Fibroblast of the conjunctiva (primary cell): ENCODE data around the gene CERS5.
A peak's percentile ranks its signal among the peaks of the same experiment; 100 is the strongest.
"Not testable (repeated sequence)": the region's sequence is repeated elsewhere in the genome, so short reads cannot be mapped to it uniquely, and the experiment has no call there.

Experiments
- DNase-seq: peaks from one replicate; pipeline ENCODE4 v3.0.0-alpha.2; 2010; ENCODE audit warnings: low read depth

The CERS5 gene

DNA sequence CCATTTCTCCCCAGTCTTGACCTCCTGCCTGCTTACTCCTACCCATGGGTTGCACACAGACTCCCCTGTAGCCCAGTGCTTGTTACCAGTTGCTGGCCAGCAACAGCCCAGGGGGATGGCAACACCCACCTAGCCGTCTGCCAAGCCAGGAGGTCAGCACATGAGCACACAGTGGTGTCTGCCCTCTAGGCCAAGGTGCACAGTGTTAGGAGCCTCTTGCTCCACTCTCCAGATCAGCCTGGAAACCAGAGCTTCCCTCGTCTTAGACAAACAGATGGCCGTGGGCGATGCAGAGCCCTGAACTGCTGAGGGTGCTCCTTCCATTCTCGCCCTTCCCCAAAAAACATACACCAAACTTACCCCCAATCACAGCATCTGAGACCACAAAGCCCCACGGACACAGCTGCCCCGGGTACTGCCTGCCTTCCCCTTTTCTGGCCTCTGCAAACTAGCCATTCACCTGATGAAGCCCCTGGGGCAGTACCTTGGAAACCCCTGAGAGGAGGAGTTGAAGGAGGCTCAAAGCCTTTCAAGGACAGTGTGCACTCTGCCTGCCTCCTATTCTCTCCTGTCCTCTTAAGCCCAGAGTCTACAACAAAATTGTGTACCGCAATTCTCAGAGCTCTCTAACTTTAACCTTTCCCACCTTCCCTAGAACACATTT, 64.4 kb downstream of the CERS5 start:
- DNase-seq = no peak

DNA sequence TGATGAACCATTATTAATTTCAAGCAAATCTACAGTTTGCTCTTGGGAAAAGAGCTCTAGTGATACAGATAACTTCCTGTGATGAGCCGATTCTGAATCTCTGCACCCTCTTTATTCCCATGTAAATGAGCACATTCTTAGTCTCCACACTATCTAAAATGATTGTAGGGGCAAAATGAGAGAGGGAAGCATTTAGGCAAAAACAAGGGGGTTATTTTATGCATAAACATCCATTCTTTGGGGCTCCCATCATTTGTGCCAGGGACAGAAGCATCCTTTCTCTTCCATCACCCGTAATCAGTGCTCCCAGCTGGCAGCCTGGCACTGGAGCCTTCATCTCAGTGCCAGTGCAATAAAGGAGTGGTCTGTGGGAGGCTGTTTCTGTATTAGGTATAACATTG, 65.0 kb downstream of the CERS5 start:
- DNase-seq = no peak

DNA sequence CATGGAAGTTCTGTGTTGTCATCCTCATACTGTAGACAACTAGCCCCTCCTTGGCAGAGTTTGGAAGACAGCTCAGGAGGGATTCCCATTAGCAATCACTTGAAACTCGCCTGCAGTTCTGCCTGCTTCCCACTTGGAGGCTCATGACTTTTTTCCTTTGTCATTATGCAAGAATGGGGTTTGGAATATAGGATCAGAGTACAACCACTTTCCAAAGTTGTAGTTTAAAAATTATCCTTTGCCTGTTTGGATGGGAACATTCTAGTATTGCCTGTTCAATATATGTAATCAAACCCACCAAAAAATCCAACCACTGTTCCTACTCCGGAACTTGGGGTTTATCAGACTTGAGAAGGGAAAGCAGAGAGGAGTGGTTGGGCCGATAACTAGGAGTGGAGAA, 65.5 kb downstream of the CERS5 start:
- peak; percentile 43 for DNase-seq

DNA sequence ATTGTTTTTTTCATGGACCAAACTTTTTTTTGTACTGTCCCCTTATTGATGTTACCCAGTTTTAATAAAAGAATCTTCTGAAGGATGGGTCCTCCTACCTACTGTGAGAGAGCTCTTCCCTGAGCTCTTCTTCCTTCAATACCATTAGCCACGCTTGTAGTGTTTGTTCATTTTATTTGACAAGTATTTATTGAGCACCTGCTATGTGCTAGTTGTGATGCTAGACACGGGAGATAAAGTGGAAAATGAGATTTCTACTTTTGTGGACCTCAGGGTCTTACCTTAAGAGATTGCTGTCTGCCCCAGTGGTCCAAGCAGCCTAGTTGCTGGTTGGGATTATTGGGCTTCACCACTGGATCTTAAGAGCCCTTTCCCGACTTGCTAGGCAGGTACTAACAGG, 66.6 kb downstream of the CERS5 start:
- no peak for DNase-seq

DNA sequence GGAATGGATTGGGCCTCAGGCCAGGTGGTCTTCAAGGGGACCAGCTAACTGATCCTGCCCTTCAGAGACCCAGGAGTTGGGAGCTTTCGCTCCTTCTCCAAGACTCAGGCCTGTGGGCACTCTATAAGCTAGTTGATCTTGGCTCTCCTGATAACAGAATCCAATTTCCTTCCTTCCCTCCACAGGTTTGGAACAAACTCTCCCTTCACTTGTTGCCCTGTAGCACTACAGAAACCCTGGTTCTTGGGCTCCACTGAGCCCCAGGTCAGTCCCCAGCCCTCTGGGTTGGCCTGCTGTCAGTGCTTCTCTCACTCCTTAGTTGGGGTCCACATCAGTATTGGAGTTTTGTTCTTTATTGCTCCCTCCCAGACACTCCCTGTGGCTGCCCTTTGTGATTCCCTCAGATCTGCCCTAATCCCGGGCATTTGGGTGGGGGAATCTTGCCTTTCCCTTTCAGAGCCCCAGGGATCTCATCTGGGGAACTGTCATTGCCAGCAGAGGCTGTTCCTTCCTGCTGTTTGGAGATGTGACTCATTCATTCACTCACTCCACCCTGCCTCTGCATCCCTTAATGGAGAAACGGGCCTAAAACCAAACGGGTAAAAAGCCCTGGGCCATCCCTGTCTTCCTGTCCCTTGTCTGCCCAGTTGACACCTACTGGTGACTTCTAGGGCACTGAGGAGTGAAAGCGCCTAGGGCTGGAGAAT, 67.7 kb downstream of the CERS5 start:
- no peak for DNase-seq

DNA sequence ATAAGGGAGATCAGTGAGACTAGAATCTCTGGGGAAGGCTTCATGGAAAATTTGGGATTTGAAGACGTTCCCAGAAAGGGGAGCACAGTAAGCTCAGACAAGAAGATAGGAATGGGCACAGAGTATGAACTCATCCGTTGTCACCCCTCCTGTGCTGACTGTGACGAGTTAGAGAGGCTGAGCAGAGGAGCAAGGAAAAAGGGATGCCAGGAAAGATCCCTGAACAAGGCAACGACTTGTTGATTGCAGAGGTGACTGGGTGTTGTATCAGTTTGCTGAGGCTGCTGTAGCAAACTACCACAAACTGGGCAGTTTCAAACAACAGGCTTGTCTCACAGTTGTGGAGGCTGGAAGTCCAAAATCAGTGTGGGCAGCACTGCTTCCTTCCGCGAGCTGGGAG, 69.2 kb downstream of the CERS5 start:
- no peak for DNase-seq

DNA sequence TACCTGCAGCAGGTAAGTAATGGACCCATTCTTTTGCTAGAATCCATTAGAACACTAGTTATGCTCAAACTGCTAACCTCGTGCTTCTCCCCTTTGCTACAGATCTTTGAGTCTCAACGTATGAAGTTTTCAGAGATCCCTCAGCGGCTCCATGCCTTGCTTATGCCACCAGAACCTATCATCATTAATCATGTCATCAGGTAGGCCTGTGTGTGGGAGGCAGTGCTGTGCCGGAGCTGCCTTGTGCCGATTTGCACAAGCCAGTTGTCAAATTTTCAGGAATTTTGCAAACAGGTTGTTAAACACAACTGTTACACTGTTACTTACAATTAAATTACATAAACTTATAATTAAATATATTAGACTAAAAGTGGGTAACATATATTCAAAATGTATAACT, 76.8 kb downstream of the CERS5 start:
- no peak for DNase-seq

DNA sequence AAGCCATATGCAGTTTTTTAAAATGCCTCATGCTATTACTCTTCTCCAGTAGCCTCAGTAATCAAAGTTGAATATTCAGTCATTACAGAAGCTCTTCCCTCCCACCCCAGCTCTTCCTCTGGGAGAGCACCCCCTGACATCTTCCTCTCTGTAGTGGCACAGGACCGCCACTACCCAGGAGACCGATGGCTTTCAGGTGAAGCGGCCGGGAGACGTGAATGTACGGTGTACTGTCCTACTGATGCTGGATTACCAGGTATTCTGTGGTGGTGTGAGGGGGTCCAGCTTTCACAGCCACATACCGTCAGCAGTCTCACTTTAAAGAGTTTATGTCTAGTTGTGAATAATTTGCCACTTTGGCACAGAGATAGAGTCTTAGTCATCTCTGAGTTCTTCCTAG, 77.4 kb downstream of the CERS5 start:
- no peak for DNase-seq

DNA sequence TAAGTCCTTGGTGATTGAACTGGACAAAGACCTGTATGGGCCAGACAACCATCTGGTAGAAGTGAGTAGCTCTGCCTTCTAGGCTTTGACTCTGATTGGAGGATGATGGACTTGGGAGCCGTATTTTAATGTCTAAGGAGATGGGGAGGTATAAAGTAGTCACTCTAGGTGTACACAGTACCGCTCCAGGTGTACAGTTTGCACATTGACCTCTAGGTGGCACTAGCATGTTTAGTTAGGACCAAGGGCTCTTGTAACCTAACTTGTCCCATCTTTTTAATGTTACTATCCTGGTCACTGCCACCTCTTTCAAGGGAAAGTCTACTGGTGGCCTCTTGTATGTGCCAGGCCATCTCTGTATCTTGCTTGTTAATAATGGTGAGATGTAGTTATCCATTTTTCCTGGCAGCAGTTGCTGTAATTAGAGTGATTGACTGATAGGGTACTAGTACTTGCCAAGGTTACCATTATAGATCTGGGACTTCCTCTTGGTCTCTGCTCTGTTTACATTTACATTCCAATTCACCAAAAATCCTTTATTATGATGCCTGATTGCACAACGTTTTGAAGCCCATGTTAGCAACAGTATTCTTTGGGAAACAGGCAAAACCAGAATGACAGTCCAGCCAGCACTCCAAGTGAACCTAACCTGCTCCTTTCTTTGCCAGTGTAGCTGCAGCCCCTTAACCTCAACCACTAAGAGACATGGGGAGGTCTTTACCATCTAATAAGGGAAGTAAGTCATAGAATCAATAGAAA, 78.4 kb downstream of the CERS5 start:
- DNase-seq = no peak

DNA sequence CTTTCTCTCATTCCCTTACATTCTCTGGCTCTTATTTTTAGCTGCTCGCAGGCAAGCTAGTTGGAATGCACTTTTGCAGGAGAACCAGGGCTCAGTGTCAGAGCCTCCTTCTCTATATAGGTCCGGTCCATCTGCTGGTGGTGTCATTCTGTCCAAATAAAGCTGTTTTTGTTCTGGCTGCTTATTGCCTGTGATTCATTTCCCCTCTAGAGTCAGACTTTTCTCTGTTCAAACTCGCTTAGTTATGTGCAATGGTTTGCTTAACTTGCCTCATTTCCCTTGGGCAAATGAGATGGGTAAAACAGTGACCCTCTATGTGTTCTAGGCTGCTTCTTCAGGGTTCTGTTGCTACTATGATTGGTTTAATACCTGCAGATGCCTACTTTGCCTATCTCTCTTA, 79.2 kb downstream of the CERS5 start:
- no peak for DNase-seq

DNA sequence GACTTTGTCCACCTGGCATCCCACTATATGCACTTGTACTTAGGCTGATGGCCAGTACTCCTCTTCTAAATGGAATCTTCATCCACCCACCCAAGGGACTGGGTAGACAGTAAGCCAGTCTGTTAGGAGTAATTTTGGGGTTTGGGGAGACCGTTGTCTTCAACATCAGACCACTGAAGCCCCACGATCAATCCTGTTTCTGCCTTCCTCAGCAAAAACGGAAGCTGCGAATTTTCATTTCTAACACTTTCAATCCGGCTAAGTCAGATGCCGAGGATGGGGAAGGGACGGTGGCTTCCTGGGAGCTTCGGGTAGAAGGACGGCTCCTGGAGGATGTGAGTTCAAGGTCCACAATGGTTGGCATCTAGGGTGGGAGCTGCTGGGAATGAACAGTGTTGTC, 80.0 kb downstream of the CERS5 start:
- no peak for DNase-seq

DNA sequence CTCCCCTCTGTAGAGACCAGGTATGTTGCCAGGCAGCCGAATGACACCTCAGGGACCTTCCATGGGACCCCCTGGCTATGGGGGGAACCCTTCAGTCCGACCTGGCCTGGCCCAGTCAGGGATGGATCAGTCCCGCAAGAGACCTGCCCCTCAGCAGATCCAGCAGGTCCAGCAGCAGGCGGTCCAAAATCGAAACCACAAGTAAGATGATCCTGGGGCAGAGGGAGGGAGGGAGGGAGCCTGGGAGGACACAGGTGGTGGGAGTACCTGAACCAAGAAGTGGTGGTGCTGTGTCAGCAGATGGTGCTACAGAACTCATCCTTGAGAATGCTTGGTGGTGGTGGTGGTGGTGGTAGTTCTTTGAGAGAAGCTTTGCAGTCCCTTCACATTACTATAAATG, 81.0 kb downstream of the CERS5 start:
- DNase-seq = no peak

DNA sequence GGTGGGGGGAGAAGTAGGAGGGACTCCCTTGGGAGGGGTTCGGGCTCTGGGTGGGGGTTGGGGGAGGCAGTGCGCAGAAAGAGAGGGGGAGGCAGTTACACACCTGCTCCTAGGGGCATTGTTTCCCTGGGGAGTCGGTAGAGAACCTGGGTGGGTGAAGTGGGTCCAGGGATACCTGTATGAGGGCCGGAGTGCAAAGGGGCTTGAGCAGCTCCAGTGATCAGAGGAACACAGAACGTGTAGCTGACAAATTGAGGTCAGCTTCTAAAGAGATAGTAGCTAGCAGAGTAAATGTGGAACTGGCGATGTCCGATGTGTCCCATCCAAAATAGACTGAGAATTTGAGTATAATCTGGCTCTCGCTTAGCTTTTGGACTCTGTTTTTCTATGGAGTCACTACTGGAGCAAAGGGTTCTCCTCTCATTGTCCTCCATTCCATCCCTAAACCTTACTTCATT, 81.5 kb downstream of the CERS5 start:
- no peak for DNase-seq

DNA sequence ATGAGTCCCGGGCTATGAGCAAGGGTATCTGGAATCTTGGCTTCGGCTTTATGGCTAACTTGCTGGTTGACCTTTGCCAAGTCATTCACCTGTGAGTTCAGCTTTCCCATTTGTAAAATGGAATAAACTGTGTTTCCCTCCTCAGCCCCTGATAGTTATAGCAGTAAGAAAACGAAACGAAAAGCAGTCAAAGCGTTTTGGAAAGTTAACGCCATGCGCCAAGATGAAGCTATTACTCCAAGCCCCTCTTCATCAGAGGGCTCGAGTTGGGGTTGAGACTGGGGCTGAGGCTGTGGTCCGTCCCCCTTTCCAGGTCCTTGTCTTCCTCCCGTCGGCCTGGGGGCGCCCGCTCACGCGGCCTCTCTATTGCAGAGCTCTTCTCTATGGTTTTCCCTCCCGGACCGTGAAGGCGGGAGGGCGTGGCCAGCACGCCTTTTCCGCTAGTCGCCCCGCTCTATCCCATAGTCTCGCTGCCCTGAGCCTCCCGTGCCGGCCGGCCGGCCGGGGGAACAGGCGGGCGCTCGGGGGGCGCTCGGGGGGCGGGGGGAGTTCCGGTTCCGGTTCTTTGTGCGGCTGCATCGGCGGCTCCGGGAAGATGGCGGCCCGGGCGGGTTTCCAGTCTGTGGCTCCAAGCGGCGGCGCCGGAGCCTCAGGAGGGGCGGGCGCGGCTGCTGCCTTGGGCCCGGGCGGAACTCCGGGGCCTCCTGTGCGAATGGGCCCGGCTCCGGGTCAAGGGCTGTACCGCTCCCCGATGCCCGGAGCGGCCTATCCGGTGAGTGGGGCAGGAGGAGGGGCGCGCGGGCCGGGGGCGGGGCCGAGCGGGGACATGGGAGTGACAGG, 82.2 kb downstream of the CERS5 start, which contains the start of gene SMARCD1:
TSS of gene SMARCD1 (plus strand) at position 568 of the 840 bp plus-strand sequence. CDS start at position 596, 28 bp downstream.
- peak; percentile 85 for DNase-seq

DNA sequence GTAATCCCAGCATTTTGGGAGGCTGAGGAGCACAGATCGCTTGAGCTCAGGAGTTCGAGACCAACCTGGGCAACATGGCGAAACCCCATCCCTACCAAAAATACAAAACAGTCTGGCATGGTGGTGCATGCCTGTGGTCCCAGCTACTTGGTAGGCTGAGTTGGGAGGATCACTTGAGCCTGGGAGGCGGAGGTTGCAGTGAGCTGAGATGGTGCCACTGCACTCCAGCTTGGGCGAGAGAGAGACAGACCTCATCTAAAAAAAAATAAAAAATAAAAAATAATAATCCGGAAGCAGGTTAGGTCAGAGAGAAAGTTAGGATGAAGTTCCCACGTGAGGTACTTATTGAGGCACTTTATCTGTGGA, 82.8 kb downstream of the CERS5 start:
- DNase-seq = not testable (repeated sequence)

DNA sequence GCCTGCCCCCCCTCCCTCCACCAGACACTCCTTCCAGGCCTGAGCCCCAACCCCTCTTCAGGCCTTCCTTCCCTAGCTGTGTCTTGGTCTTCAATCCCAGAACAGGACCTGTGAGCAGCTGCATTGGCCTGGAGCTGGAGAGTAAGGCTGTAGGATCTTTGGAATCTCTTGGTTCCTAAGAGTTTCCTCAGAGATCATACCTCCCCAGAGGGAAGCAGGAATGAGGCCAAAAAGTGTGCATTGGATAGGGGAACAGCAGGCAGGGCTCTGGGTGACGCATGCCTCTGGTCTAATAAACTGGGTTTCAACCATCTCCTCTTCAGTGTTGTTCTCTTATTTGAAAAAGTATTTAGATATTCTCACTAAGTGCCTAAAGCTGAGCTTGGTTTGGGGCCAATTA, 83.9 kb downstream of the CERS5 start:
- DNase-seq = no peak

DNA sequence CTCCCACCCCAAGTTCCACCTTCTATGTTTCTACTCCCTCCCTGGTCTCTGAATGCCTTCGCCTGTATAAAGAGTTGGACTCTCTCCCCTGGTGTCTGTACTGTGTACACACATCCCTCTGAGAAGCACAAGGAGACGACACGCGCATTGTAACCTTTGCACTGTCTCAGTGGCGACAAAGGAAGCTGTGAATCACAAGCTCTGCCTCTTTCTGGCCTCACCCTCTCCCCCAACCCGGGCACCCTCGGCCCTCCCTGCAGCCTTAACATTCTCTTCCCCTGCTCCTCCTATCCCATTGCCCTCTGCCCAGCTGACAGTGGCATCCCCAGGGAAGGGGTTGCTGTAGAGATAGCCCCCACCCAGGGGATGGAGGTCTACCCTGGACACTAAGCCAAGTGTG, 84.5 kb downstream of the CERS5 start:
- no peak for DNase-seq

DNA sequence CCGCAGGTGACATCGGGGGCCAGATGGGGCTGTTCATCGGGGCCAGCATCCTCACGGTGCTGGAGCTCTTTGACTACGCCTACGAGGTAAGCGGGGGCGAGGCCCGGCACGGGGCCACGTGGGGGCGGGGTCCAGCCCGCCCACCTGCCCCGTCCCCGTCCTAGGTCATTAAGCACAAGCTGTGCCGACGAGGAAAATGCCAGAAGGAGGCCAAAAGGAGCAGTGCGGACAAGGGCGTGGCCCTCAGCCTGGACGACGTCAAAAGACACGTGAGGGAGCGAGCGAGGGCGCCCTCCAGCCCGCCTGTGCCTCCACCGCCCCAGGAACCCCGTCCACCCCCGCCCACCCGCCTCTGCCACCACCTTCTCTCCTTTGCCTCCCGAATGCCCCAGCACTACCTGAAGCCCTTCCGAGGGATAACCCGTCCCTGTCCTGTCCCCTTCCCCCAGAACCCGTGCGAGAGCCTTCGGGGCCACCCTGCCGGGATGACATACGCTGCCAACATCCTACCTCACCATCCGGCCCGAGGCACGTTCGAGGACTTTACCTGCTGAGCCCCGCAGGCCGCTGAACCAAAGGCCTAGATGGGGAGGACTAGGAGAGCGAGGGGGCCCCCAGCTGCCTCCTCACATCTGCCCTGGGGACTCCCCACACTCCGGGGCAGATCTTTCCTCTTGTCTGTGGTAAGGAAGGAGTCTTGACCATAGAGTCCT, 85.9 kb downstream of the CERS5 start:
- no peak for DNase-seq

DNA sequence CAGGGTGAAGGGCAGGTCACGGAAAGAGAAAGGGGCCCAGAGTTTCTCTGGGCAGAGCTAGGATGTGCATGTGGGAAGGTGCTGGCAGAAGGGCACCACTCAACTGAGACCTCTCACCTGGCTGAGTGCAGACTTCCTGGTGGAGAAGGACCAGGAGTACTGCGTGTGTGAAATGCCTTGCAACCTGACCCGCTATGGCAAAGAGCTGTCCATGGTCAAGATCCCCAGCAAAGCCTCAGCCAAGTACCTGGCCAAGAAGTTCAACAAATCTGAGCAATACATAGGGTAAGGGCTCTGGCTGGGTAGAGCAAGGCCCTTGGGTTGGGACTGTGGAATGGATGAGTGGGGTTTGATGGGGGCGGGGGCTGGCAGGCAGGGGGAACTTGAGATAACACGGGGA, 87.4 kb downstream of the CERS5 start:
- DNase-seq = no peak
